Raji (cell line): ENCODE results near the gene RYR1.

Experiments
- POLR2A ChIP-seq: IDR thresholded peaks from 2 replicates; pipeline ENCODE4 v1.6.1; 2011; ENCODE audit warnings: low read depth, low read length, control low read depth; ENCODE audit not compliant: insufficient read depth

The RYR1 gene

GRCh38 chr19:38544569-38545315 lies 111.3 kb downstream of the RYR1 start:
- no peak for TF ChIP-seq POLR2A

- no peak for TF ChIP-seq POLR2A
These were observed 112.1 kb downstream of the RYR1 start for GRCh38 chr19:38545596-38545995.

- no peak for TF ChIP-seq POLR2A
These were observed 113.9 kb downstream of the RYR1 start for GRCh38 chr19:38547421-38547820.

- no peak for TF ChIP-seq POLR2A
These were observed 115.6 kb downstream of the RYR1 start for GRCh38 chr19:38549061-38549460.

- TF ChIP-seq POLR2A, result no peak
These were observed 116.5 kb downstream of the RYR1 start for GRCh38 chr19:38549942-38550341.

- no peak for TF ChIP-seq POLR2A
These were observed 116.9 kb downstream of the RYR1 start for GRCh38 chr19:38550376-38550775.

GRCh38 chr19:38551450-38551813 lies 117.9 kb downstream of the RYR1 start:
- TF ChIP-seq POLR2A, result no peak

GRCh38 chr19:38554676-38555141 lies 121.2 kb downstream of the RYR1 start:
- TF ChIP-seq POLR2A, result no peak

GRCh38 chr19:38555200-38555599 lies 121.7 kb downstream of the RYR1 start:
- no peak for TF ChIP-seq POLR2A

GRCh38 chr19:38556521-38557174 lies 123.2 kb downstream of the RYR1 start:
- no peak for TF ChIP-seq POLR2A

GRCh38 chr19:38557205-38557799 lies 123.8 kb downstream of the RYR1 start:
- no peak for TF ChIP-seq POLR2A

GRCh38 chr19:38559428-38560401 lies 126.2 kb downstream of the RYR1 start:
- TF ChIP-seq POLR2A, result peak; percentile 25; the same call in 1 of the 2 replicates

- no peak for TF ChIP-seq POLR2A
These were observed 127.6 kb downstream of the RYR1 start for GRCh38 chr19:38561053-38561606.

- no peak for TF ChIP-seq POLR2A
These were observed 128.2 kb downstream of the RYR1 start for GRCh38 chr19:38561658-38562057.

- TF ChIP-seq POLR2A, result no peak
These were observed 128.6 kb downstream of the RYR1 start for GRCh38 chr19:38562096-38562495.
